Thyroid gland (tissue), 4 donors: ENCODE measurements around the gene FAM149B1.

Source experiments
- POLR2A ChIP-seq, 2 donors: fragments of 450-650 bp; IDR thresholded peaks; one replicate each; pipeline ENCODE4 v1.6.1; 2017; ENCODE audit warnings: antibody characterized with exemption in 2 of 2, mild to moderate bottlenecking in 2 of 2, moderate library complexity in 1 of 2
- TF ChIP-seq, protein P1 (sequence below), 6 experiments: fragments of 200-600 bp in 3 of 6; fragments of 450-650 bp in 3 of 6; sonication (generic) in 3 of 6; IDR thresholded peaks; one replicate each; pipeline ENCODE4 v1.5.1; 2016 to 2019; ENCODE audit warnings: antibody characterized with exemption in 6 of 6, mild to moderate bottlenecking in 2 of 6, inconsistent platforms in 1 of 6, moderate library complexity in 1 of 6

DNA sequence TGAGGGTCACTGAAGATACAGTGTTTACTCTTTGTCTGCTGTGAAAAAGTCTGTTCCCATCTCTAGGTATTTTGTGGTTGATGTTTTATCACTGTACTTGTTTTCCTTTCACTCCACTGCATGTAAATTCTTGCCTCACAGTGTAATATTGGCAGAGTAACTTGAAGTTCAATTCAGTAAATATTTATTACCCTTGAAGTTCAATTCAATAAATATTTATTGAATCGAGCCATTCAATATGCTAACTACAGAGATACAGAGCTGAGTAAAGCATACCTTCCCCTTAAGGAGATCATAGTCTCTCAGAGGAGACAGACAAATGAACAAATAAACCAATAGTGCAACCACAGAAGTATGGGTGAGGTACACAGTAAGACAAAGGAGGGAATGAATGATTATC, 48.5 kb upstream of the FAM149B1 start:
- TF ChIP-seq, protein P1, sequence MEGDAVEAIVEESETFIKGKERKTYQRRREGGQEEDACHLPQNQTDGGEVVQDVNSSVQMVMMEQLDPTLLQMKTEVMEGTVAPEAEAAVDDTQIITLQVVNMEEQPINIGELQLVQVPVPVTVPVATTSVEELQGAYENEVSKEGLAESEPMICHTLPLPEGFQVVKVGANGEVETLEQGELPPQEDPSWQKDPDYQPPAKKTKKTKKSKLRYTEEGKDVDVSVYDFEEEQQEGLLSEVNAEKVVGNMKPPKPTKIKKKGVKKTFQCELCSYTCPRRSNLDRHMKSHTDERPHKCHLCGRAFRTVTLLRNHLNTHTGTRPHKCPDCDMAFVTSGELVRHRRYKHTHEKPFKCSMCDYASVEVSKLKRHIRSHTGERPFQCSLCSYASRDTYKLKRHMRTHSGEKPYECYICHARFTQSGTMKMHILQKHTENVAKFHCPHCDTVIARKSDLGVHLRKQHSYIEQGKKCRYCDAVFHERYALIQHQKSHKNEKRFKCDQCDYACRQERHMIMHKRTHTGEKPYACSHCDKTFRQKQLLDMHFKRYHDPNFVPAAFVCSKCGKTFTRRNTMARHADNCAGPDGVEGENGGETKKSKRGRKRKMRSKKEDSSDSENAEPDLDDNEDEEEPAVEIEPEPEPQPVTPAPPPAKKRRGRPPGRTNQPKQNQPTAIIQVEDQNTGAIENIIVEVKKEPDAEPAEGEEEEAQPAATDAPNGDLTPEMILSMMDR (IDR thresholded peaks at IDR 0.05), result no peak
- TF ChIP-seq POLR2A (IDR thresholded peaks at IDR 0.05), result no peak
